ENCODE data around the gene LDLRAD3. TPM values are rescaled to one million over a fixed set of nuclear protein-coding genes. Genes with fewer than 3 reads are reported as not detected.

Gene LDLRAD3
- total RNA-seq, 4 donors from 2014 or later = 0.37 to 43.2 (median 3.7) TPM

- no peak for TF ChIP-seq POLR2A (IDR thresholded peaks at IDR 0.05)
- no peak for TF ChIP-seq EP300 (IDR thresholded peaks at IDR 0.05; ENCODE audit: low read depth)
- no peak for TF ChIP-seq CTCF (IDR thresholded peaks at IDR 0.05)
- no peak for TF ChIP-seq POLR2AphosphoS5 (IDR thresholded peaks at IDR 0.05)
- in situ Hi-C loops (cut with MboI; ENCODE audit: low pct_ligation_motif_present in 1 of 4, low pct_unique_long_range_greater_than_20kb in 1 of 4, low sequenced_read_pairs in 3 of 4) = no loop called here
Measured at GRCh38 chr11:35986947-35987346, 43.1 kb downstream of the LDLRAD3 start.

GRCh38 chr11:35990170-35990569, 46.3 kb downstream of the LDLRAD3 start:
- no peak for TF ChIP-seq CTCF (IDR thresholded peaks at IDR 0.05)
- TF ChIP-seq EP300 (IDR thresholded peaks at IDR 0.05; ENCODE audit: low read depth) = no peak
- TF ChIP-seq POLR2AphosphoS5 (IDR thresholded peaks at IDR 0.05) = no peak
- TF ChIP-seq POLR2A (IDR thresholded peaks at IDR 0.05) = no peak
- no peaks in the 10 kb centered on the region for H3K36me3 ChIP-seq

More at GRCh38 chr11:35986947-35987346, 43.1 kb downstream of the LDLRAD3 start:
- intact Hi-C loops (cut with DNase I; ENCODE audit: low total_unique reads) = no loop called here
- Histone ChIP-seq H3K9me3 (no peaks in the 10 kb centered on the region), H3K27ac (no peak overlapping the region), H3K27me3 (no peaks in the 10 kb centered on the region), H3K36me3 (no peaks in the 10 kb centered on the region), H3K4me1 (peaks cover 0 to 2% (median 0%) of the 10 kb centered on the region in 4 donors), H3K4me3 (no peak overlapping the region)
- DNase-seq = no peak
- 69% methylated on average over 3 of the region's 3 CpGs; no CpG with 5 or more reads in 1 of the 2 donors for WGBS, 2 donors (ENCODE audit: low coverage in 1 of 2)

GRCh38 chr11:35990816-35991215, 47.0 kb downstream of the LDLRAD3 start:
- DNase-seq = no peak
- Histone ChIP-seq H3K27ac (no peak overlapping the region), H3K4me3 (no peak overlapping the region), H3K9me3 (no peaks in the 10 kb centered on the region), H3K4me1 (no peaks in the 10 kb centered on the region), H3K36me3 (no peaks in the 10 kb centered on the region), H3K27me3 (no peaks in the 10 kb centered on the region)
- intact Hi-C loops (cut with DNase I; ENCODE audit: low total_unique reads) = no loop called here
- 93 to 96% methylated on average over 3 of the region's 3 CpGs for WGBS, 2 donors (ENCODE audit: low coverage in 1 of 2)
- TF ChIP-seq POLR2AphosphoS5 (IDR thresholded peaks at IDR 0.05) (no peak), CTCF (IDR thresholded peaks at IDR 0.05) (no peak), POLR2A (IDR thresholded peaks at IDR 0.05) (no peak), EP300 (IDR thresholded peaks at IDR 0.05; ENCODE audit: low read depth) (no peak)
- in situ Hi-C loops (cut with MboI; ENCODE audit: low pct_ligation_motif_present in 1 of 4, low pct_unique_long_range_greater_than_20kb in 1 of 4, low sequenced_read_pairs in 3 of 4) = no loop called here

More at GRCh38 chr11:35990170-35990569, 46.3 kb downstream of the LDLRAD3 start:
- in situ Hi-C loops (cut with MboI; ENCODE audit: low pct_ligation_motif_present in 1 of 4, low pct_unique_long_range_greater_than_20kb in 1 of 4, low sequenced_read_pairs in 3 of 4) = no loop called here
- Histone ChIP-seq H3K27ac (no peak overlapping the region), H3K4me1 (no peaks in the 10 kb centered on the region), H3K4me3 (no peak overlapping the region), H3K27me3 (no peaks in the 10 kb centered on the region), H3K9me3 (no peaks in the 10 kb centered on the region)
- intact Hi-C loops (cut with DNase I; ENCODE audit: low total_unique reads) = no loop called here
- DNase-seq = no peak
- WGBS, 2 donors (ENCODE audit: low coverage in 1 of 2) = 86% methylated on average over 2 of the region's 2 CpGs; no CpG with 5 or more reads in 1 of the 2 donors

GRCh38 chr11:35992548-35992947, 48.7 kb downstream of the LDLRAD3 start:
- in situ Hi-C loops (cut with MboI; ENCODE audit: low pct_ligation_motif_present in 1 of 4, low pct_unique_long_range_greater_than_20kb in 1 of 4, low sequenced_read_pairs in 3 of 4) (no loop called here), intact Hi-C loops (cut with DNase I; ENCODE audit: low total_unique reads) (no loop called here)
- Histone ChIP-seq H3K9me3 (no peaks in the 10 kb centered on the region), H3K27ac (no peak overlapping the region), H3K4me1 (no peaks in the 10 kb centered on the region), H3K4me3 (no peak overlapping the region), H3K36me3 (no peaks in the 10 kb centered on the region), H3K27me3 (no peaks in the 10 kb centered on the region)
- DNase-seq = no peak
- TF ChIP-seq POLR2A (IDR thresholded peaks at IDR 0.05) (no peak), EP300 (IDR thresholded peaks at IDR 0.05; ENCODE audit: low read depth) (no peak), CTCF (IDR thresholded peaks at IDR 0.05) (no peak), POLR2AphosphoS5 (IDR thresholded peaks at IDR 0.05) (no peak)
